Fibroblast of skin of back (primary cell): ENCODE results near the gene CFAP61.
A peak's percentile ranks its signal among the peaks of the same experiment; 100 is the strongest.
"Not testable (repeated sequence)": the region's sequence is repeated elsewhere in the genome, so short reads cannot be mapped to it uniquely, and the experiment has no call there.

Experiments used
- DNase-seq: peaks from one replicate; pipeline ENCODE4 v3.0.0-alpha.2; 2013

Gene CFAP61

DNA sequence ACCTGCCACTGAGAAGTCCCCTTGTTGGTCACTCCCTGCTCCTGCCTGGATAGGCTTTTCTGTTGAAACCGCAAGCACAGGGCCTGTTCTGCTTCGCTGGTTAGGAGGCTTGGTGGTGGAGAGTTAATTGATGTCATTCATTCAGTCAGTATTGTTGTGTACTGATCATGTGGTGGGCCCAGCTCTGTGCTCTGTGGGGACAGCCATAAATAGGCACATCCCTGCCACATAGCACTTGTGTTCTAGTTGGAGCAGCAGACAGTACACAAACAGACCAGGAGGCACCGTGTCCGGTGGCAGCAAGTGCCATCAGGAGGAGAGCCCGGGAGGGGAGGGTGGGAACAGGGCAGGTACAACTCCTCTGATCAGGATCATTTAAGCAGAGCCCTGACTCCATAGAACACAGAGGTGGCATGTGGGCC lies 160.4 kb downstream of the CFAP61 start:
- DNase-seq = no peak

DNA sequence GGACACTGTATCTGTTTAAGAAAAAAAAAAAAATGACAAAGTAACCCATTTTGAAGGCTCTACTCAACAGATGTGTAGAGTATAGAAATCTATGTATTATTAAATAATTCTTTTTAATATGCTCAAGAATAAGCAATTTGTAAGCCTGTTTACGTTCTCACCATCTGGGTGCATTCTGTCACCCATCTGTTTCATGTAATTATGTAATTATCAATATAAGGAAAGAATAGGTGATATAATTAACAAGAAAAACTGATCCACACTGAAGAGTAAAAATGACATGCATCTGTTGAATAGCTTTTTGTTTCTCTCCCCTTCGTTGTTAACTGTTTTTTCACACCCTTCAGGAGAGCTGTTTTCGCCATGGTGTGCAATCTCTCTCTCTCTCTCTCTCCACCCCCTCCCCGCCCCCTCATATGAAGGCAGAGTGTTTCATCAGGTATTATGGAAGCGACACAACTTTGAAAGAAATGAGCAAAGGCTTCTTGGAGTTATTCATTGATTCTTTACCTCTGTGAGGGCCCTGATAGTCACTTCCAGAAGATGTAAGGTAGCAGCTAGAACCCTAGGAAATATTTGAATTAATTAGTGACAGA lies 161.3 kb downstream of the CFAP61 start:
- DNase-seq = no peak

DNA sequence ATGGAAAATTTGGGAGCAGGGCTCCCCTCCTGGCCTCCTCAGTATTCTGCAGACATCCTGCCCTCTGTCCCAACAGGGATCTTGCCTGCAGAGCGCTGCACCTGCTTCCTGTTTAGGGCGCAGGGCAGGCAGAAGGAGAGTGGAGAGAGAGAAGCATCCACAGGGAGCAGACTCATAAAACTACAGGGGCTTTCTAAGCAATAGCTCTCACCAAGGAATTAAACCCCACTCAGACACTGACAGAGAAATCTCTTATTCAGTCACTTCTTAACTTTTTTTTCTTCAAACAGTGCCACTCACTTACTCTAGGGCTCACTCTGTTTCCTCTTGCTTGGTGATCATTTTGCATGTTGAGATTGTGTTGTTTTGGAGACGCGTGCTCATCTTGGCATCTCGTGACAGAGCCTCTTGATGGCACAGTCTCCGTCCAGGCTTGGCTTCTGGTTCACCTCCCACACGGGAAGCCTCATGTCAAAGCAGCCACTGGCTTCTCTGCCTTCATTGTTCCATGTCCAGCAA lies 162.5 kb downstream of the CFAP61 start:
- no peak for DNase-seq

DNA sequence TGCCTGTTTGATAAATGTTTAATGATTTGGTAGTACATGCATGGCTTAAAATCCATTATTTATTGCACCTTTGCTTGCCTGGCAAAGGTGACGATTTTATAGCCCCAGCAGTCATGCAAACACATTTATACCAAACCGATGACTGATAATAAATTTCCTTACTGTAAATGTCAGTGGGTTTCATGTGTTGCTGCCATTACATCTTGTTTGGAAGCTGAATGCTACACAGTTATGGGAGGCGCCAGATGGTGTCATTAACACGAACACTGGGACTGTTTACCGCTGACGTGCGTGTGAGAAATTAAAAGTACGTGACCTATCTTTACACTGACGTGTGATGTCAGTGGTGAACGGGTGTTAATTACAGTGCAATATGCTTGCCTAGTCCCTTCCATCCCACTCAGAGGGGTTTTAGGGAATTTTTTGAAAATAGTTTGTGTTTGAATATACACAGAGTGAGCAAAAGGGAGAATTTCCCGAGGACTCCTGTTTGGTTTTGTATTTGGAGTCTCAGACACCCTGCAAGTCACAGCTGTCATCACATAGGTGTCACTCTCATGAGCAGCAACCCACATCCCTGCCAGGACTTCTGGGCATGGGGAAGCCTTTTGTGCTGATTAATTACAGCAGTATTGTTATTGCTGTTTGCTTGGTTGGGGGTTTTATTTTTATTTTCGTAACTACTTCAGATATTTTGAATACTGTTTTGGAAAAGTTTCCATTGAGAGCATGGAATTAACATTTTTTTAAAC lies 163.8 kb downstream of the CFAP61 start:
- DNase-seq = no peak

DNA sequence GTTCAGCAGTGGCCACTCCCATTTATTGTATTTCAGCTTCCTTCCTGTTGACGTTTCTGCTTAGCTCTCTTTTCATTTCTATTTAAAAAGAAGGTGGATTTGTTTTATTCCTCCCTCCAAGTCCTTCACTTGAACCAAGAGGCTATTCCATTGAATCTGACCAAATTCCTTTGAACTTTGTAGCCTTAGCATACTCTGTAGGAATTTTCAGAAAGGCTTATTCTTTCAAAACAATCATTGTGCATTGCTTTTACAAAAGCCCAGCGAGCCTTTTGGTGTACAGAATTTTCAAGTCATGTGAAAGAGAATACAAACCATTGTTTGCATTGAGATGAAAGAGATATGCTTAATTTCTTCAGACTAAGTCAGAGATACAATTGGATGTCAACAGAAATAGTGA lies 164.6 kb downstream of the CFAP61 start:
- no peak for DNase-seq

DNA sequence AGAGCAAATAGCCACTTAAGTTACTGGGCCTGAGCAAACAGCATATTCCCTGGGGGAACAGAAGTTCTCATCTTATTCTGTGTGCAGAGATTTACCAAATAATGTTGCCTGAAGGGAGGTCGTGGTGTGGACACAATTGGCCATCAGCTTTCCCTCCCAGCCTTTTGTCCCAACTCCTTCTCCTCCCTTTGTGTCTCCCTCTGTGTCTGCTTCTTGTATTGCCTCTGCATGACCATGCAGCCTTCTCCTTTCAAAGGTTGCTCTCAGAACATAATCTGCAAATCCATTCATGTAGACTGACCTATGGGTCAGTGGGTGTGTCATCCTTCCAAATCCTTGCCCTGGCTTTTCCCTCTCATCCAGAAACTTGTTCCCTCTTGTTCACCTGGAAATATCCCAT lies 165.3 kb downstream of the CFAP61 start:
- DNase-seq = no peak

DNA sequence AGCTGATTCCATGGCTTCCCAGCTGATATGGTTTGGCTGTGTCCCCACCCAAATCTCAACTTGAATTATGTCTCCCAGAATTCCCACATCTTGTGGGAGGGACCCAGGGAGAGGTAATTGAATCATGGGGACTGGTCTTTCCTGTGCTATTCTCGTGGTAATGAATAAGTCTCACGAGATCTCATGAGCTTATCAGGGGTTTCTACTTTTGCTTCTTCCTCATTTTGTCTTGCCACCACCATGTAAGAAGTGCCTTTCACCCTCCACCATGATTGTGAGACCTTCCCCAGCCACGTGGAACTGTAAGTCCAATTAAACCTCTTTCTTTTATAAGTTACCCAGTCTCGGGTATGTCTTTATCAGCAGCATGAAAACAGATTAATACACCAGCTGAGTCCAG lies 165.8 kb downstream of the CFAP61 start:
- not testable (repeated sequence) for DNase-seq

DNA sequence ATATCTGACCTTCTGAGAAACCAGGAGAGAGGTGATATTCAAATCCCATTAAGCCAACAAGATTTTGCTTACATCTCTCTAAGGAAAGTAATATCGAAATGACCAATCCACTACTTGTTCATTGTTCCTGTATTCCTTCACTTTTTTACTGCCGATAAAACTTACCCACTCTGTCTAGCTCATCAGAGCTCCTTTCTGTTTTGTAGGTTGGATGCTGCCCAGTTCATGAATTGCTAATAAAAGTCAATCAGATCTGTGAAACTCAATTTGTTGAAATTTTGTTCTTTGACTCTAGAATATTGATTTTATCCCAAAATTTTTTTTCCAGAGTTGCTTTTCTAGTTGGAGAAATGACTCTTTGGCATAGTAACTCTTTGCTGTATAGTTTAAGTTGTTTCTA lies 166.7 kb downstream of the CFAP61 start:
- no peak for DNase-seq

DNA sequence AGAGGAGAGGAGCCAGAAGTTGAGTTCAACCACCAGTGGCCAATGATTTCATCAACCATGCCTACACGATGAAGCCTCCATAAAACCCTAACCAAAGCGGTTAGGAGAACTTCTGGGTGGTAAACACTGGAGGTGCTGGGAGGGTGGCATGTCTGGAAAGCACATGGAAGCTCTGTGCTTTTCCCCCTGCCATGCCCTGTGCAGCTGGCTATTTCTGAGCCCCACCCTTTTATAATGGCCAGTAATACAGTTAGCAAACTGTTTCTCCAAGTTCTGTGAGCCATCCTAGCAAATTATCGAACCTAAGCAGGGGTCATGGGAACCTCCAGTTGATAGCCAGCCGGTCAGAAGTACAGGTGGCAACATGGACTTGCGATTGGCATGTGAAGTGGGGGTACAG lies 167.8 kb downstream of the CFAP61 start:
- DNase-seq = no peak

DNA sequence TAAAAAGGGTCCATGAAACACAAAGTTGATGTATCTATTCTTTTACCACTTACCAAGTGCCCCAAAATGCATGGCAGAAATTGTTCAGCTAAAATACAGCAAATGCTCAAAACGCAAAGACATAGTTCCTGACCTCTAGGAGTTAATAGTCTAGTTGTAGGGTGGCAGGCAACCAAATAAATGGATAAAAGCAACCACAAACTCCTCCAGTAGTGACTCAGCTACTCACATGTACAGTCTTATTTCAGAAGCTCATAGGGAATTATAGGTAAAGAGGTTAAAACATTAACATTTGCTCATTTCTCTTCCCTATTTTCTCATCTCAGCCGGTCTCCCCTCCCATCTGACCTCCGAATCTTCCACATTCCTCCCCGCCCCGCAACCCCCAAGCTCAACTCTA lies 171.6 kb downstream of the CFAP61 start:
- no peak for DNase-seq

DNA sequence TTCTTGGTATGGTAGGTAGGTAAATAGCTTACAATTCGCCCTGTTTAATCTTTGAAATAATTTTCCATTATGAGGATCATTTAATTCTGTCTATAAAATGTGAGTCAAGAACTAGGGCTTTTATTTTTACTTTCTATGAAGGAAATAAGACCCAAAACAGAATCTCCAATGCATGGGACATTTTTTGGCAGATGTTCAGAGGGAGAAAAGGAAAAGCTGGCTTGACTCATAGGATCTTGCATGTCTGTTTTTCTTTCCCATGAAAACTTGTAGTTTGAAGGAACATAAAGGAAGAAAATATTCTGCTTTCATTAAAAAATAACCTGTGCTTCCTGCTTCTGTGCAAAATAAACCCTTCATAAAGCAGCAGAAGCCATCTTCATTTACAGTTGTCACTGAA lies 172.5 kb downstream of the CFAP61 start:
- DNase-seq = peak; percentile 21

DNA sequence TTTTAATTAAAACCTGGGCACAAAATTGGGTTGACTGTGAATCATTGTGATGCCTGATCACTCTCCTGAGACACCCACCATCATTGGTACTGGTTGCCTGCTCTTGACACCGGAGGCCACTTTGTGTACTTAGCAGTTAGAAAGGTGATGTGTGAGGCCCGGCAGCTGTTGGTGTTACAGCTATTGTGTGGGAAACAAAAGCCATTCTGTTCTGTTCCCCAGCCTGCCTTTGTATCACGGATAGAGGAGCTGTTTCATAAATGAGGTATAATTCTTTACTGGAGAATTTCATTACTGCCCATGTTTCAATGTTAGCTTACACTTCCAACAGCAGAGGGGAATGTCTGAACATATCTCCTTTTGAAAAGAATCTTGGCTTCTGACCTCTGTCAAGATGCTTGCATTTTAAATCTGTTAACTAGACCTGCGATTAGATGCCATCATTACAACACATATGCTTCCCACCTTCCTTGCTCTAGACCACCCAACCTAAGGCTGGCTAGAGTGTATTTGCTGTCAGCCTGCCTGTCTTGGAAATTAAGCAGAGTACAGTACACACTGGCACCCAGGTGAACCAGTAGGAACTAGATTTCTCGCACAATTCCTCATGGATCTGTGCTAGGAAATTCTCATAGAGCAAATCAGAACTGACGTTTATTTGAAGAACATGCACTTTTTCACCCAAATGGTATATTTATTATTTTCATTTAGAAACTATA lies 173.2 kb downstream of the CFAP61 start:
- DNase-seq = no peak

DNA sequence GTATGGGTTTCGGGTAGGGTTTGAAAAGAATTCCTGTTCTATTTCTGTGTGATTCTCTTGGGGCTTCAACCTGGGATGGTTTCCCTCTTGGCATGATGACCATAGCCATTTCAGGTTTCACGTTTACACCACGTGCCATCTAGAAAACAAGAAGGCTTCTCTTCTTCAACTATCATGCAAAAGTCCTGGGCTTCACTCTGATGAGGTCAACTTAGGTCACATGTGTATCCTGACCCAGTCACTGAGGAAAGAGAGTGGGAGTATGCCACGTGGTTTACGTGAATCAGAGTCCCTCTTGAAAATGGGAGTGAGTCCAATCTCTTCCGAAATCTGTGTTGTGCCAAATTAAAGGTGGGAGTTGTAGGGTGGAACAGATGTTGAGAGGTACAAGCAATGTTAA lies 174.2 kb downstream of the CFAP61 start:
- DNase-seq = no peak

DNA sequence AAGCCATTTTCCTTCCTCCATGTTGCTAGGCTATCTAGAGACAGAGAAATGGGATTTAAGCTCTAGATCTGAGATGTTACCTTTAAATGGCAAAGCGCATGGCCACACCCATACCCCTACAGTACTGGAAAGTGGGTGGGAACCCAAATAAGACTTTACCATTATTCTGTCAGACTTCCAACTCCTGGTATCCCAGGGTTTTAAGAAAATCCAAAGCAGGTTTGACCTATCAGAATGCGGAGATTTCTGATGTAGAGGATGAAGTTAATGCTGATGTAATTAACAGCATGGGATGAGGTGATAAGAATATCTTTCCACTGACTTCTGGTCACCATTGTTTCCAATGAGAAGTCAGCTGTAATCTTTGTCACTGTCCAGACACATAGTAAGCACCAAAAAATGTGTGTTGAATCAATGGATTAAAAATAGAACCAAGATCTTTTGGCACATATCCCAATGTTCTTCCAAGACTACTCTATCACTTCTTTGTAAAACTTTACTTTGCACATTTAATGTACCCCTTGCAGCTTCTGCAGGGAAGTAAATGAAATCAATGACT lies 174.8 kb downstream of the CFAP61 start:
- DNase-seq = no peak

DNA sequence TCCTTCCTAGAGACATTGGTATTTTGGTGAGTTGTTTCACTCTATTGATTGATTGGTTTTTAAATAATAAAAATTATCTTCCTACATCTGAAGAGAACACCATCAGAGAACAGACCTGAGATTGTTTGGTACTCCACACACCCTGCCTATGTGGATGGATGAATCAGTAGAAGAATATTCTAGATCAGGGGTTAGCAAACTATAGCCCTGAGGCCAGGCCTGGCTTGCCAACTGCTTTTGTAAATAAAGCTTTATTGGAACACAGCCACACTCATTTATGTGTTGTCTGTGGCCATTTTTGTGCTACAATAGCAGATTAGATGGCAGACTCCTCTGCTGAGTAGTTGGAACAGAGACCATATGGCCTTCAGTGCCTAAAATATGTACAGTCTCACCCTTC lies 176.0 kb downstream of the CFAP61 start:
- no peak for DNase-seq

DNA sequence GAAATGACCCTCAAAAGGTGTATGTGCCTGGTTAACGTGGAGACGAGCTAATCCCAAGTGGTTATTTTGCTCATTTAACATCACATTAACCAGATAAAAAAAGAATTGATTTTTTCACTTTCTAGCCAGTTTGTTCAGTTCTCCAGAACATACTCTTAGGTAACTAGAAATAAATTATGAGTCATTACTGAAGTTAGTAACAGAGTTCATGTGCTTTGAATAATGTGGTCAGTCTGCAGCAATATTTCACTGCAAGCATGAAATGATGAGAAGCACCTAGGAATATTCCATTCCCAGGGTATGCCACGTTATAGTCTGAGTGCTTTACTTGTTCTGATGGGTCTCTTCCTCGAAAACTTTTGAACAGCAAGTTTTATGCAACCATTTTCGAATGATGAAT lies 177.3 kb downstream of the CFAP61 start:
- DNase-seq = no peak

DNA sequence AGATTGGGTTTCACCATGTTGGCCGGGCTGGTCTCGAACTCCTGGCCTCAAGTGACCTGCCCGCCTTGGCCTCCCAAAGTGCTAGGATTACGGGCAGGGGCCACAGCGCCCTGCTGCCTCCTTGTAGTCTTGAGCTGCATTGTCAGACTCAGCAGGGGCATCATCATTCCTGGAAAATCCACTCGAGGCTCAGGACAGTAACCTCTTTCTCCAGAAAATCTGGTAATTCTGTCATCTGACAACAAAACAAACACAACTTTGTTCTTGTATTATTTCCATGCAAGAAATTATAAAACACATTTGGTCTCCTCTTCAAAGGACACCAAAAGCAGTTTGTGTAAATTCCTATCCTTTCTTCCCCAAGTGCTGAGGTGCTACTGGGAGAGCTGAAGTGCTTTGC lies 178.4 kb downstream of the CFAP61 start:
- no peak for DNase-seq

DNA sequence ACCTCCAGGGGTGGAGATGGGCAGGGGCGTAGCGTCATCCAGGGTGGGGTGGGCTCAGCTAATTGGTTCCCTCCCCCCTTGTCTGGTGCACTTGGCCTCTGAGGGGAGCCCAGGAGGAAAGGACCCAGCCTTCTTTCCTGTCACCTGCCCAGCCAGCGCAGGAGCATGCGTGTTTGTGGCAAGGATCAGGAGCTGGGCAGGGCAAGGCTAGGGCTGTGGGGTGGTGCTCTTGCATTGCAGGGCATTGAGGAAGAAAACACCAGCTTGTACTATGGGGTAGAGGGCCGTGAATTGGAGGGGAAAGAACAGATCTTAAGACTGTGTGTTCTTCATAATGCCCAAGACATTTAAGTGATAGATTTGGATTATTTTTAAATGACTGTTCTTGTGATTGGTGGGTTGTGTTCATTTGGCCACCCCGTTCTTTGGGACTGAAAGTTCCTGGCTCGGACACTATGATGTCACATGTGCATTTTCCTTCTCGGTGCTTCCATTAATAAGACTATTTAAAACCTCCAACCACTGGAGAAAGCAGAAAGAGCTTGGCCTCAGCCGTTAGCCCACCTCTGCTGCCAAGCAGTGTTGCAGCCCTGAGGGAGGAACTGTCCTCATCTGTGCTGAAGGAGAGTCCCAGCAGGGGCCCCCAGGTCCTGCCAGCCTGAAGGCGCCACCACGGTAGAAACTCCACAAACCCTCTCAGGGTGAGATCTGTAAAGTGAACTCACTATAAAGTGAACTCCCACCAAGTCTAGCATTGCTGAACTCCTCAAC lies 179.4 kb downstream of the CFAP61 start:
- no peak for DNase-seq

DNA sequence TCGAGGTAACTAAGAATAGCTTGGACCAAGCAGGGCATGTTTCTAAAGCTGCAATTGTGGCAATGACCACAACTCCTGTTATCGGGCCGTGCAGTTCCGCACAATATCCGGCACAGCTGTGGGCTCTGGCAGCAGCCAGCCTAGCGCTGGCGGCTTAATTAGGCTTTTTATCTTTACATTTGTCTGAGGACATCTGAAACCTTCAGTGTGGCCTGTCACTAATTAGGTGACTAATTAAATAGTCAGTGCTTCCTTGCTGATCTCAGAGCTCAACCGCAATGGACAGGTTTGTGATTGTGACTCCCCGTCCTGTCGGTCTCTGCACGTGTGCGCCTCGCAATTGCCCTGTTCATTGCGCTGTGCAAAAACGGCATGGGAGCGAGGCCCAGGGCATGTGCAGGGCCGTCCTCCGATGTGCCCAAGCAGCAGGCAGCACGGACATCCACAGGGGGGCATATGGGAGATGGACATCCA lies 180.7 kb downstream of the CFAP61 start:
- no peak for DNase-seq

DNA sequence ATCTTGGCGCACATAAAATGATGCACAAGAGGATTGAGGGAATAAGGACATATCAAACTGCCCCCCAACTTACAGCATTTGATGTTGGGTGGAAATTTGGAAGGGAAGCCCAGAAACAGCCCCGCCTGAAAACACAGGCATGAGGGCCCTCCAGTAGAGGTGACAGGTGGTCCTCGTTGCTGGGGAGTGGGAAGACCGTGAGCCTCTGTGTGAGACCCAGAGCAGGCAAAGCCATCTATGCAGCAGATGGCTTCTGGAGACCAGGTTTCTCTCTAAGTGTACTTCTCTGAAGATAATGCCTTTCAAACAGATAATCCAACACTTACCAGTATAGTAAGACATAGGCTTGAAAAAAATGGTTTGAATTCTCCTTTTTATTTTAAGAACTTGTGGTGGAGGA lies 183.3 kb downstream of the CFAP61 start:
- DNase-seq = no peak

DNA sequence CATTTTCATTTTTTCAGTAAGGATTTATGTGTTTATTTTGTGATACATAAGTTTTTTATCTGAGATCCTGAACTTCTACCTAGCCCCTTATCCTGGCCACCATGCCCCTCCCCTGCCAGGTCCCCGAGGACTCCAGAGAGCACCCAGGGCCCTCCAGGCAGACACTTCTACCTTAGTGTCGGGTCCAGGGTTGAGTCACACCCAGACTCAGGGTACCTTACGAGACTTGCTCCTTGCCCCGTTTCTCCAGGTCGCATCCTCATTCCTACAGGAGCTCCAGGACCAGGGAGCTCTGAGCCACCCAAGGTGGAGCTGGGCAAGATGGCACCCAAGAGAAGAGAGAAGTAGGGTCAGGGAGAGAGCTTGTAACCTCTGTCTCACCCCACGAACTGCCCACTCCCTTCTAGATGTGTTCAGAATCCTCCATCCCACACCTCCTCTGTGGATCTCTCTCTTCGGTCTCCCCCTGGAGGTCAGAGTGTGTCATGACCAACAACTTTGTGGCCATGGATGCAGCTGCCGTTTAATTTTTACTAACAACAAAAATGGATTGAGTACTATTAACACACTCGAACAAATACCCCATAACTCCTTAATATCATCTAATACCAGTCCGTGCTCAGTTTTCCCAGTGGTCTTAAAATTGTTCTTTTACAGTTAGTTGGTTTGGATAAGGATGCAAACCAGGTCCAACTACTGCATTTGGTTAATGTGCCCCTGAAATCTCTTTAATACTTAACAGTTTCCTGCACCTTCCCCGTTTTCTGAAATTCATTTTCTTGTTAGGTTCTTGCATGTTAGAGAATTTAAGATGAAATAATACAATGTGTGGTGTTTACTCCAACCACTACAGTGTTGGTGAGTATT lies 185.0 kb downstream of the CFAP61 start:
- DNase-seq = peak; percentile 43
